ENCODE results near the gene TBC1D17. TPM values are rescaled to one million over a fixed set of nuclear protein-coding genes. Genes with fewer than 3 reads are reported as not detected.

The TBC1D17 gene
- total and polyA plus RNA-seq, 10 of the 15 experiments (the other 5 are each of a cell fraction or from before 2014, with no cell fraction given), result 0.42 to 20.4 (median 11.2) TPM

- TF ChIP-seq ATF3 (IDR thresholded peaks at IDR 0.05; ENCODE audit: borderline replicate concordance, extremely low read depth, low read depth, low read length) (no peak), ZNF274 (IDR thresholded peaks at IDR 0.05; ENCODE audit: insufficient read depth, insufficient read length) (no peak), CREM (IDR thresholded peaks at IDR 0.05; ENCODE audit: low read depth) (no peak), CTCF (IDR thresholded peaks at IDR 0.05 in 2 of 3, conservative IDR thresholded peaks at IDR 0.05 in 1 of 3; ENCODE audit: control insufficient read depth in 2 of 3, extremely low read depth in 1 of 3, insufficient read depth in 1 of 3, low read depth in 3 of 3, low read length in 3 of 3) (no peak), CEBPB (IDR thresholded peaks at IDR 0.05; ENCODE audit: borderline replicate concordance in 1 of 2, low read depth in 2 of 2, low read length in 2 of 2) (no peak), ZNF592 (IDR thresholded peaks at IDR 0.05) (no peak), ZNF384 (IDR thresholded peaks at IDR 0.05; ENCODE audit: borderline replicate concordance, low read depth, low read length) (no peak), TBL1XR1 (IDR thresholded peaks at IDR 0.05; ENCODE audit: low read depth, low read length) (0 out of 2 replicates have a peak, but pooled peaks have one; percentile 72), RELB (IDR thresholded peaks at IDR 0.05; ENCODE audit: low read depth) (no peak), WRNIP1 (IDR thresholded peaks at IDR 0.05; ENCODE audit: borderline replicate concordance, low read depth, low read length) (no peak), EED (IDR thresholded peaks at IDR 0.05; ENCODE audit: low read depth) (no peak), IKZF2 (IDR thresholded peaks at IDR 0.05) (no peak), STAT3 (IDR thresholded peaks at IDR 0.05; ENCODE audit: low read depth, low read length) (no peak), ZBTB11 (CRISPR knock-in tag; IDR thresholded peaks at IDR 0.05) (peak; percentile 57; the same call in 1 of the 2 replicates), NBN (IDR thresholded peaks at IDR 0.05) (no peak; the same call in 1 of the 2 replicates), MAX (IDR thresholded peaks at IDR 0.05; ENCODE audit: low read depth, low read length) (peak; percentile 78)
Observed at GRCh38 chr19:49929611-49930482, 52.3 kb downstream of the TBC1D17 start (continued).
